ENCODE measurements around the gene ISOC2. TPM values are rescaled to one million over a fixed set of nuclear protein-coding genes. Genes with fewer than 3 reads are reported as not detected.

Gene ISOC2, protein sequence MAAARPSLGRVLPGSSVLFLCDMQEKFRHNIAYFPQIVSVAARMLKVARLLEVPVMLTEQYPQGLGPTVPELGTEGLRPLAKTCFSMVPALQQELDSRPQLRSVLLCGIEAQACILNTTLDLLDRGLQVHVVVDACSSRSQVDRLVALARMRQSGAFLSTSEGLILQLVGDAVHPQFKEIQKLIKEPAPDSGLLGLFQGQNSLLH
- 30.4 TPM for polyA plus RNA-seq
- long read RNA-seq, donor 1, transcript ISOC2-202 (6 exons, 998 nt), result major isoform, 9 of 13 reads
- long read RNA-seq, donor 1, partial matches to known transcripts, result 0 of 13 reads
- long read RNA-seq, donor 1, other reads (novel, unspliced or antisense), result 0 of 13 reads
- long read RNA-seq, donor 2, transcript ISOC2-202 (6 exons, 998 nt), result major isoform, 24 of 42 reads
- long read RNA-seq, donor 2, partial matches to known transcripts, result 10 of 42 reads
- long read RNA-seq, donor 2, other reads (novel, unspliced or antisense), result 0 of 42 reads
- long read RNA-seq, donor 3, transcript ISOC2-201 (6 exons, 1,122 nt), result minor isoform, 6 of 51 reads
- long read RNA-seq, donor 3, transcript ISOC2-202 (6 exons, 998 nt), result major isoform, 27 of 51 reads
- long read RNA-seq, donor 3, transcript ISOC2-203 (5 exons, 1,566 nt), result minor isoform, 9 of 51 reads
- long read RNA-seq, donor 3, partial matches to known transcripts, result 7 of 51 reads
- long read RNA-seq, donor 3, other reads (novel, unspliced or antisense), result 0 of 51 reads
- long read RNA-seq, donor 4, partial matches to known transcripts, result 0 of 1 reads
- long read RNA-seq, donor 4, other reads (novel, unspliced or antisense), result 0 of 1 reads
- long read RNA-seq, donor 5, transcript ISOC2-201 (6 exons, 1,122 nt), result minor isoform, 5 of 11 reads
- long read RNA-seq, donor 5, transcript ISOC2-202 (6 exons, 998 nt), result major isoform, 6 of 11 reads
- long read RNA-seq, donor 5, partial matches to known transcripts, result 0 of 11 reads
- long read RNA-seq, donor 5, other reads (novel, unspliced or antisense), result 0 of 11 reads
- long read RNA-seq, donor 6, transcript ISOC2-202 (6 exons, 998 nt), result major isoform, 11 of 13 reads
- long read RNA-seq, donor 6, partial matches to known transcripts, result 0 of 13 reads
- long read RNA-seq, donor 6, other reads (novel, unspliced or antisense), result 0 of 13 reads
- long read RNA-seq, donor 7, transcript ISOC2-202 (6 exons, 998 nt), result major isoform, 5 of 5 reads
- long read RNA-seq, donor 7, partial matches to known transcripts, result 0 of 5 reads
- long read RNA-seq, donor 7, other reads (novel, unspliced or antisense), result 0 of 5 reads
- long read RNA-seq, donor 8, transcript ISOC2-202 (6 exons, 998 nt), result major isoform, 21 of 35 reads
- long read RNA-seq, donor 8, partial matches to known transcripts, result 8 of 35 reads
- long read RNA-seq, donor 8, other reads (novel, unspliced or antisense), result 0 of 35 reads
- long read RNA-seq, donor 9, transcript ISOC2-202 (6 exons, 998 nt), result major isoform, 25 of 37 reads
- long read RNA-seq, donor 9, partial matches to known transcripts, result 6 of 37 reads
- long read RNA-seq, donor 9, other reads (novel, unspliced or antisense), result 0 of 37 reads
- long read RNA-seq, donor 10, transcript ISOC2-202 (6 exons, 998 nt), result major isoform, 16 of 21 reads
- long read RNA-seq, donor 10, partial matches to known transcripts, result 0 of 21 reads
- long read RNA-seq, donor 10, other reads (novel, unspliced or antisense), result 0 of 21 reads
- long read RNA-seq, donor 11, transcript ISOC2-202 (6 exons, 998 nt), result major isoform, 18 of 22 reads
- long read RNA-seq, donor 11, partial matches to known transcripts, result 0 of 22 reads
- long read RNA-seq, donor 11, other reads (novel, unspliced or antisense), result 0 of 22 reads

- H3K4me3 ChIP-seq (ENCODE audit: low read length), result peak within 1 kb of the TSS; percentile 80
- no peaks in the 10 kb centered on the region for H3K9me3 ChIP-seq (ENCODE audit: control insufficient read depth, low read depth, low read length)
- H3K4me1 ChIP-seq (ENCODE audit: control insufficient read depth, insufficient read depth, low read length), result peaks cover 27% of the 10 kb centered on the region
- DNase-seq, result peak; percentile 100
- H3K27me3 ChIP-seq (ENCODE audit: control insufficient read depth, insufficient read depth, low read length), result peaks cover 6% of the 10 kb centered on the region
- no CpG with 5 or more reads among the region's 54 CpGs for WGBS (ENCODE audit: insufficient coverage, low lambda C conversion rate)
- peak within 1 kb of the TSS; percentile 93 for H3K27ac ChIP-seq (ENCODE audit: low read length)
- H3K36me3 ChIP-seq (ENCODE audit: control insufficient read depth, insufficient read depth, low read length), result peaks cover 2% of the 10 kb centered on the region
Observed at GRCh38 chr19:55461259-55461973, at the start of gene ISOC2. Gene ISOC2 (minus strand): TSS chr19:55461642. CDS start chr19:55456486, 5,156 bp downstream.

- WGBS (ENCODE audit: insufficient coverage, low lambda C conversion rate), result no CpG with 5 or more reads among the region's 10 CpGs
- DNase-seq, result no peak
- no peaks in the 10 kb centered on the region for H3K36me3 ChIP-seq (ENCODE audit: control insufficient read depth, insufficient read depth, low read length)
- peaks cover 10% of the 10 kb centered on the region for H3K9me3 ChIP-seq (ENCODE audit: control insufficient read depth, low read depth, low read length)
- no peak overlapping the region for H3K27ac ChIP-seq (ENCODE audit: low read length)
- H3K4me3 ChIP-seq (ENCODE audit: low read length), result no peak overlapping the region
- H3K4me1 ChIP-seq (ENCODE audit: control insufficient read depth, insufficient read depth, low read length), result peaks cover 4% of the 10 kb centered on the region
- peaks cover 14% of the 10 kb centered on the region for H3K27me3 ChIP-seq (ENCODE audit: control insufficient read depth, insufficient read depth, low read length)
Observed at GRCh38 chr19:55508120-55508519, 46.7 kb upstream of the ISOC2 start.

DNA sequence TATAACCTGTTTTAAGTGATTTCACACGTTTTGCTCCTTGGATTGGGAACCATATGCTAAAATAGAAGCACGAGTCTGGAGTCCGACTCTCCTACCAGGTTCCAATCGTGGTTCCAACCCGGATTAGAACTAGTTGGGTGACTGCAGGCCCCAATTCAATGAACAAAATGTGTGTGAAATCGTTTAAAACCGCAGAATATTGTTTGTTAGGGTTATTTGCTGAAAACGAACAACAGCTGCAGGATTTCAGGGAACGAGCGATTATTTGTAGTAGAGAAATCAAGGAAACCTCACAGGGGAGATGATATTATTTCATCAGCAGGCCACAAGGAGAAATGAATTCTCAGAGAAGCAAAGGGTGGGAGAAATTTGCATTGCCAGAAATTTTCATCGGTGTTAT lies 43.5 kb upstream of the ISOC2 start:
- peaks cover 10% of the 10 kb centered on the region for H3K9me3 ChIP-seq (ENCODE audit: control insufficient read depth, low read depth, low read length)
- H3K27me3 ChIP-seq (ENCODE audit: control insufficient read depth, insufficient read depth, low read length), result peaks cover 5% of the 10 kb centered on the region
- WGBS (ENCODE audit: insufficient coverage, low lambda C conversion rate), result 100% methylated on average over 1 of the region's 11 CpGs
- no peak overlapping the region for H3K4me3 ChIP-seq (ENCODE audit: low read length)
- DNase-seq, result no peak
- H3K4me1 ChIP-seq (ENCODE audit: control insufficient read depth, insufficient read depth, low read length), result peaks cover 4% of the 10 kb centered on the region
- H3K36me3 ChIP-seq (ENCODE audit: control insufficient read depth, insufficient read depth, low read length), result no peaks in the 10 kb centered on the region
- H3K27ac ChIP-seq (ENCODE audit: low read length), result no peak overlapping the region

GRCh38 chr19:55504252-55504603 lies 42.8 kb upstream of the ISOC2 start:
- no peak for DNase-seq
- WGBS (ENCODE audit: insufficient coverage, low lambda C conversion rate), result no CpG with 5 or more reads among the region's 13 CpGs
- H3K27me3 ChIP-seq (ENCODE audit: control insufficient read depth, insufficient read depth, low read length), result peaks cover 5% of the 10 kb centered on the region
- peaks cover 4% of the 10 kb centered on the region for H3K4me1 ChIP-seq (ENCODE audit: control insufficient read depth, insufficient read depth, low read length)
- H3K9me3 ChIP-seq (ENCODE audit: control insufficient read depth, low read depth, low read length), result peaks cover 10% of the 10 kb centered on the region
- no peaks in the 10 kb centered on the region for H3K36me3 ChIP-seq (ENCODE audit: control insufficient read depth, insufficient read depth, low read length)
- no peak overlapping the region for H3K4me3 ChIP-seq (ENCODE audit: low read length)
- H3K27ac ChIP-seq (ENCODE audit: low read length), result no peak overlapping the region

DNA sequence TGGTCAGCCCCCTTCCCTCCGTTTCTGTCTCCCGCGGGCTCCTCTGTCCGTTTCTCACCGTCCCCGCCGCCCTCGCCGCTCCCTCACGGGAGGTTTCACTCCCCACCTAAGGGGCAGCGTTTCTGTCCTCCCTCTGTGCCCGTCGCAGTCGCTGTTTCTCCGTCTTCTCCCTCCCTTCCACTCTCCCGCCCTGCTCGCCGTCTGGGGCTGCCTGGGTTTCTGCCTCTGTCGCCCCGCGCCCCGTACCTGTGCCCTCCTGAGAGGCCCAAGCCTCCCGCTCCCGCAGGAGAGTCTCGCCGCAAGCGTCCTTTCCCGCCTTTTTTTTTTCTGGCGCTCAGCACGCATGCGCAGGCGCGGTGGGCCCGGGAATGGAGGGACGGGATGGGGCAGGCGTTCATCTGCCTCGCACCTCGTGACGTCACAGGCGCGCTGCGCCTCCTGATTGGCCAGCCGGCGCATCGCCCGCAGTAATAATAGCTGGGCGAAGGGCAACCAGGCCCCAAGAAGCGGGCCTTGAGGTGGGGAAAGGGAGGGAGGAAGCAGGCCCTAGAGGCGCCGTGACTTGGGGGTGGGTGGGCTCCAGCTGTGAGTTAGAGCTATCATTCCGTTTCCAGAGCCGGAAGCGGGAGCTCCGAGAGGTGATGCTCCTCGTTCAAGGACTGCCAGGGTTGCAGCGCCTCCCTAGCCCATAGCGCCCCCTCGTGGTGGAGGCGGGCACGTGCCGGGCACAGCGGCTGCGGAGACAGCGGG lies 42.2 kb upstream of the ISOC2 start:
- Histone ChIP-seq H3K9me3 (ENCODE audit: control insufficient read depth, low read depth, low read length) (peaks cover 10% of the 10 kb centered on the region), H3K4me3 (ENCODE audit: low read length) (peak overlapping the region; percentile 35), H3K27ac (ENCODE audit: low read length) (peak overlapping the region; percentile 26), H3K27me3 (ENCODE audit: control insufficient read depth, insufficient read depth, low read length) (peaks cover 3% of the 10 kb centered on the region), H3K4me1 (ENCODE audit: control insufficient read depth, insufficient read depth, low read length) (peaks cover 4% of the 10 kb centered on the region), H3K36me3 (ENCODE audit: control insufficient read depth, insufficient read depth, low read length) (no peaks in the 10 kb centered on the region)
- peak; percentile 93 for DNase-seq
- WGBS (ENCODE audit: insufficient coverage, low lambda C conversion rate), result 16% methylated on average over 3 of the region's 64 CpGs

GRCh38 chr19:55503157-55503501 lies 41.7 kb upstream of the ISOC2 start:
- no peak for DNase-seq
- H3K27me3 ChIP-seq (ENCODE audit: control insufficient read depth, insufficient read depth, low read length), result peaks cover 3% of the 10 kb centered on the region
- 79% methylated on average over 13 of the region's 17 CpGs for WGBS (ENCODE audit: insufficient coverage, low lambda C conversion rate)
- peaks cover 10% of the 10 kb centered on the region for H3K9me3 ChIP-seq (ENCODE audit: control insufficient read depth, low read depth, low read length)
- H3K4me1 ChIP-seq (ENCODE audit: control insufficient read depth, insufficient read depth, low read length), result peaks cover 4% of the 10 kb centered on the region
- no peaks in the 10 kb centered on the region for H3K36me3 ChIP-seq (ENCODE audit: control insufficient read depth, insufficient read depth, low read length)
- no peak overlapping the region for H3K4me3 ChIP-seq (ENCODE audit: low read length)
- no peak overlapping the region for H3K27ac ChIP-seq (ENCODE audit: low read length)

- no peak overlapping the region for H3K4me3 ChIP-seq (ENCODE audit: low read length)
Observed at GRCh38 chr19:55502197-55502952, 40.9 kb upstream of the ISOC2 start.

GRCh38 chr19:55500368-55500952 lies 39.0 kb upstream of the ISOC2 start:
- Histone ChIP-seq H3K27me3 (ENCODE audit: control insufficient read depth, insufficient read depth, low read length) (peaks cover 10% of the 10 kb centered on the region), H3K4me1 (ENCODE audit: control insufficient read depth, insufficient read depth, low read length) (peaks cover 4% of the 10 kb centered on the region), H3K4me3 (ENCODE audit: low read length) (no peak overlapping the region), H3K9me3 (ENCODE audit: control insufficient read depth, low read depth, low read length) (peaks cover 10% of the 10 kb centered on the region), H3K36me3 (ENCODE audit: control insufficient read depth, insufficient read depth, low read length) (no peaks in the 10 kb centered on the region), H3K27ac (ENCODE audit: low read length) (no peak overlapping the region)
- no CpG with 5 or more reads among the region's 26 CpGs for WGBS (ENCODE audit: insufficient coverage, low lambda C conversion rate)
- DNase-seq, result no peak

More at GRCh38 chr19:55502197-55502952, 40.9 kb upstream of the ISOC2 start:
- peaks cover 4% of the 10 kb centered on the region for H3K4me1 ChIP-seq (ENCODE audit: control insufficient read depth, insufficient read depth, low read length)
- no peak overlapping the region for H3K27ac ChIP-seq (ENCODE audit: low read length)
- H3K9me3 ChIP-seq (ENCODE audit: control insufficient read depth, low read depth, low read length), result peaks cover 10% of the 10 kb centered on the region
- H3K36me3 ChIP-seq (ENCODE audit: control insufficient read depth, insufficient read depth, low read length), result no peaks in the 10 kb centered on the region
- peaks cover 3% of the 10 kb centered on the region for H3K27me3 ChIP-seq (ENCODE audit: control insufficient read depth, insufficient read depth, low read length)
- DNase-seq, result no peak
- WGBS (ENCODE audit: insufficient coverage, low lambda C conversion rate), result 93% methylated on average over 4 of the region's 9 CpGs

All from large intestine (tissue), 12 donors.